Prostate gland (tissue), 2 donors: ENCODE measurements around the gene COL13A1.

Source experiments
- CTCF ChIP-seq, 4 experiments: fragments of 200-600 bp in 2 of 4; fragments of 450-650 bp in 2 of 4; sonication (generic) in 2 of 4; IDR thresholded peaks; 1 replicate in 3 of 4; 2 replicates in 1 of 4; pipeline ENCODE4 v1.5.1; 2016 to 2019; ENCODE audit warnings: antibody characterized with exemption in 4 of 4, mild to moderate bottlenecking in 2 of 4, moderate library complexity in 2 of 4
- POLR2A ChIP-seq: fragments of 450-650 bp; IDR thresholded peaks from one replicate; pipeline ENCODE4 v1.6.1; 2016; ENCODE audit warnings: antibody characterized with exemption, mild to moderate bottlenecking

- TF ChIP-seq CTCF (IDR thresholded peaks at IDR 0.05) (no peak), POLR2A (no peak)
Observed at GRCh38 chr10:69910561-69910960, 108.9 kb downstream of the COL13A1 start.
